Heart left ventricle (tissue), 13 donors: Measurements from ENCODE around the gene MTOR.

Experiments
- CTCF ChIP-seq, 12 donors: fragments of 200-600 bp; sonication (generic) in 4 of 12; IDR thresholded peaks; one replicate each; pipeline versions ENCODE4 v1.5.0 to v1.8.0; 2018 to 2022; ENCODE audit warnings: antibody characterized with exemption in 12 of 12, mild to moderate bottlenecking in 5 of 12
- POLR2A ChIP-seq, 2 donors: fragments of 450-650 bp; IDR thresholded peaks; one replicate each; pipeline ENCODE4 v1.6.1; 2017; ENCODE audit warnings: antibody characterized with exemption in 2 of 2, mild to moderate bottlenecking in 2 of 2, moderate library complexity in 2 of 2
- donor health status: ischemic (EF 13 %, LVEDD 7.1; RV severe dilation, severe dysfunction).
- donor health status: DM: no; HTN: yes; CAD: no.
- donor health status: DM: no; HTN: no; CAD: no.
- donor health status: ischemic (EF 25% LVEDD 6.9; RV normal size, moderate dysfunction).
- donor health status: ischemic (EF 25% LVEDD 5.7; RV mildly dilated, moderate dysfunction).
- donor health status: ischemic (EF 35%, LVEDD 5.7; RV mildly dilated, moderate dysfunction).
- donor health status: nonischemic (EF 11% LVEDD 7.7; RV severe dilation, severe dysfunction).
- donor health status: DM: yes; HTN: yes; CAD: no.
- donor health status: PGD.
- donor health status: ischemic (EF 29% LVEDD 5.4; RV normal size, mild dysfunction).
- donor health status: nonischemic (EF 23%, LVEDD 6.1; RV moderate dilation, normal function).

- TF ChIP-seq POLR2A (IDR thresholded peaks at IDR 0.05): no peak
- no peak for TF ChIP-seq CTCF (IDR thresholded peaks at IDR 0.05)
Observed at GRCh38 chr1:11252538-11252937, 9.8 kb downstream of the MTOR start.
